Activated CD8-positive, alpha-beta memory T cell treated with anti-CD3 and anti-CD28 coated beads for 36 hours (primary cell): Measurements from ENCODE around the gene INSL3. TPM values are rescaled to one million over a fixed set of nuclear protein-coding genes. Genes with fewer than 3 reads are reported as not detected.
"Not testable (repeated sequence)": the region's sequence is repeated elsewhere in the genome, so short reads cannot be mapped to it uniquely, and the experiment has no call there.

Source experiments
- CTCF ChIA-PET: fragments of 350-600 bp; sonication (Branson Sonifier 250); formaldehyde crosslinking; loops from one replicate; lab custom pipeline; 2021; ENCODE audit warnings: antibody characterized with exemption; lab: Charles Lee
- POLR2A ChIA-PET: fragments of 350-600 bp; sonication (Branson Sonifier 250); formaldehyde crosslinking; loops from one replicate; lab custom pipeline; 2021; ENCODE audit warnings: antibody characterized with exemption; lab: Charles Lee
- total RNA-seq, 2 experiments: library from RNA; stranded (reverse); gene quantifications; one replicate each; pipeline ENCODE4 v1.2.3, GENCODE V29; 2021

INSL3 gene
- total RNA-seq, 2 experiments from 2014 or later = 1.9 to 2.1 TPM

GRCh38 chr19:17802137-17802858, 19.0 kb downstream of the INSL3 start:
- POLR2A ChIA-PET = interaction anchor here (0.5 to 0.8 kb wide), 2 partner anchors 57 to 352 kb away, joined by 4 to 5 read pairs; partner anchors contain the start of gene RPL18A
- CTCF ChIA-PET = interaction anchor here (0.6 to 1.4 kb wide), 5 partner anchors 25 to 99 kb away, joined by 3 to 4 read pairs (median 3); partner anchors contain the start of gene RPL18A

GRCh38 chr19:17798599-17798998, 22.7 kb downstream of the INSL3 start:
- POLR2A ChIA-PET = not testable (repeated sequence)
- CTCF ChIA-PET = interaction anchor here (0.6 to 0.7 kb wide), 2 partner anchors 14 to 94 kb away, joined by 3 to 4 read pairs; no protein-coding TSS in a partner anchor

- POLR2A ChIA-PET = no interaction called here
Measured at GRCh38 chr19:17797424-17798201, 23.7 kb downstream of the INSL3 start.

GRCh38 chr19:17796838-17797423, 24.4 kb downstream of the INSL3 start:
- CTCF ChIA-PET = no interaction called here
- POLR2A ChIA-PET = no interaction called here

More at GRCh38 chr19:17797424-17798201, 23.7 kb downstream of the INSL3 start:
- CTCF ChIA-PET = no interaction called here

- ChIA-PET POLR2A (no interaction called here), CTCF (interaction anchor here (0.6 to 1.7 kb wide), 2 partner anchors 11 to 59 kb away, joined by 3 to 5 read pairs; no protein-coding TSS in a partner anchor)
Measured at GRCh38 chr19:17796013-17796837, 25.1 kb downstream of the INSL3 start.

GRCh38 chr19:17795495-17795856, 25.8 kb downstream of the INSL3 start:
- CTCF ChIA-PET = interaction anchor here (1.1 to 1.7 kb wide), 4 partner anchors 10 to 64 kb away, joined by 3 to 5 read pairs (median 3); partner anchors contain the start of gene RPL18A
- POLR2A ChIA-PET = no interaction called here

GRCh38 chr19:17794731-17795494, 26.4 kb downstream of the INSL3 start, which contains the start of gene B3GNT3:
Gene B3GNT3 (plus strand): TSS chr19:17795138. CDS start chr19:17807808, 12,670 bp downstream.
- ChIA-PET CTCF (interaction anchor here (1.1 to 1.7 kb wide), 4 partner anchors 10 to 65 kb away, joined by 3 to 5 read pairs (median 3); partner anchors contain the start of gene RPL18A), POLR2A (no interaction called here)

- CTCF ChIA-PET = interaction anchor here (1.3 kb wide), 1 partner anchor 11 kb away, joined by 3 read pairs; no protein-coding TSS in a partner anchor
- POLR2A ChIA-PET = no interaction called here
Measured at GRCh38 chr19:17794412-17794730, 26.9 kb downstream of the INSL3 start.

GRCh38 chr19:17790059-17790780, 31.1 kb downstream of the INSL3 start:
- CTCF ChIA-PET = interaction anchor here (0.6 kb wide), 1 partner anchor 14 kb away, joined by 3 read pairs; no protein-coding TSS in a partner anchor
- POLR2A ChIA-PET = no interaction called here

- POLR2A ChIA-PET = no interaction called here
- CTCF ChIA-PET = no interaction called here
Measured at GRCh38 chr19:17788632-17789031, 32.7 kb downstream of the INSL3 start.

- CTCF ChIA-PET = interaction anchor here (0.7 kb wide), 1 partner anchor 22 kb away, joined by 3 read pairs; no protein-coding TSS in a partner anchor
- POLR2A ChIA-PET = interaction anchor here (0.7 kb wide), 2 partner anchors 41 to 252 kb away, joined by 3 read pairs; no protein-coding TSS in a partner anchor
Measured at GRCh38 chr19:17787274-17787913, 33.9 kb downstream of the INSL3 start.

GRCh38 chr19:17784201-17785008, 36.9 kb downstream of the INSL3 start:
- POLR2A ChIA-PET = no interaction called here
- CTCF ChIA-PET = interaction anchor here (0.8 to 2.6 kb wide), 13 partner anchors 18 to 162 kb away, joined by 3 to 6 read pairs (median 3); partner anchors contain the start of gene RPL18A

- POLR2A ChIA-PET = not testable (repeated sequence)
Measured at GRCh38 chr19:17783721-17784120, 37.6 kb downstream of the INSL3 start.

GRCh38 chr19:17780781-17781180, 40.5 kb downstream of the INSL3 start:
- POLR2A ChIA-PET = interaction anchor here (0.6 kb wide), 1 partner anchor 911 kb away, joined by 3 read pairs; no protein-coding TSS in a partner anchor
- CTCF ChIA-PET = interaction anchor here (1.3 kb wide), 1 partner anchor 99 kb away, joined by 4 read pairs; no protein-coding TSS in a partner anchor

More at GRCh38 chr19:17783721-17784120, 37.6 kb downstream of the INSL3 start:
- CTCF ChIA-PET = interaction anchor here (0.6 to 2.6 kb wide), 10 partner anchors 17 to 622 kb away, joined by 3 to 6 read pairs (median 4); partner anchors contain the start of gene RPL18A
